Glutamatergic neuron (in vitro differentiated cells): ENCODE data around the gene OR56A4. TPM values are rescaled to one million over a fixed set of nuclear protein-coding genes. Genes with fewer than 3 reads are reported as not detected.

Experiments used
- DNase-seq: peaks from one replicate; pipeline ENCODE4 v3.0.0; 2022
- H3K27ac Mint-ChIP-seq: one replicate; pipeline ENCODE4 v1.8.0; 2020; ENCODE audit warnings: mild to moderate bottlenecking, mixed read lengths, inconsistent platforms; ENCODE audit not compliant: unreplicated experiment
- H3K27me3 Mint-ChIP-seq: one replicate; pipeline ENCODE4 v1.8.0; 2020; ENCODE audit warnings: mild to moderate bottlenecking, moderate library complexity, mixed read lengths, inconsistent platforms; ENCODE audit not compliant: unreplicated experiment
- H3K36me3 Mint-ChIP-seq: one replicate; pipeline ENCODE4 v1.8.0; 2020; ENCODE audit warnings: mild to moderate bottlenecking, mixed read lengths, inconsistent platforms; ENCODE audit not compliant: unreplicated experiment
- H3K4me1 Mint-ChIP-seq: one replicate; pipeline ENCODE4 v1.8.0; 2020; ENCODE audit warnings: mild to moderate bottlenecking, low read depth, mixed read lengths, inconsistent platforms; ENCODE audit not compliant: unreplicated experiment
- H3K4me3 Mint-ChIP-seq: one replicate; pipeline ENCODE4 v1.8.0; 2020; ENCODE audit warnings: mild to moderate bottlenecking, mixed read lengths, inconsistent platforms; ENCODE audit not compliant: unreplicated experiment
- H3K9me3 Mint-ChIP-seq: one replicate; pipeline ENCODE4 v1.8.0; 2020; ENCODE audit warnings: mild to moderate bottlenecking, moderate library complexity, mixed read lengths, inconsistent platforms; ENCODE audit not compliant: unreplicated experiment
- CTCF ChIP-seq: fragments of 200-600 bp; sonication (generic); IDR thresholded peaks from one replicate; pipeline ENCODE4 v1.5.0; 2021; ENCODE audit not compliant: partially characterized antibody, unreplicated experiment
- long read RNA-seq: library from polyadenylated mRNA; unstranded; transcript quantifications from one replicate; pipeline ENCODE4 v2.0.0, GENCODE V29; 2020; ENCODE audit not compliant: unreplicated experiment
- total RNA-seq: library from RNA; stranded (reverse); fragmentation: NEBNext Ultra II Directional; extraction: Animal tissue kit (Norgen Biotek cat#: 25700); gene quantifications from one replicate; pipeline ENCODE4 v1.2.1, GENCODE V29; 2021; ENCODE audit not compliant: unreplicated experiment

OR56A4 gene
- 0.34 TPM for total RNA-seq
- long read RNA-seq, result 0 reads

- Mint-ChIP-seq H3K27me3 (no peaks in the 10 kb centered on the region), H3K4me1 (no peaks in the 10 kb centered on the region), H3K4me3 (no peak within 1 kb of the TSS), H3K27ac (no peak within 1 kb of the TSS), H3K36me3 (no peaks in the 10 kb centered on the region), H3K9me3 (no peaks in the 10 kb centered on the region)
- no peak for TF ChIP-seq CTCF
- DNase-seq, result no peak
These were observed at the start of gene OR56A4 for GRCh38 chr11:6006846-6007245. Gene OR56A4, minus strand, starts transcription at chr11:6006946. Its CDS starts 3,954 bp downstream, at chr11:6002992.

GRCh38 chr11:6055569-6055968 lies 48.8 kb upstream of the OR56A4 start:
- no peak for DNase-seq
- H3K4me1 Mint-ChIP-seq, result peaks cover 3% of the 10 kb centered on the region
- TF ChIP-seq CTCF, result no peak
- no peak overlapping the region for H3K27ac Mint-ChIP-seq
- H3K36me3 Mint-ChIP-seq, result no peaks in the 10 kb centered on the region
- peaks cover 2% of the 10 kb centered on the region for H3K9me3 Mint-ChIP-seq
- no peaks in the 10 kb centered on the region for H3K27me3 Mint-ChIP-seq
- H3K4me3 Mint-ChIP-seq, result no peak overlapping the region

GRCh38 chr11:6052374-6052773 lies 45.6 kb upstream of the OR56A4 start:
- H3K4me3 Mint-ChIP-seq, result no peak overlapping the region
- H3K36me3 Mint-ChIP-seq, result no peaks in the 10 kb centered on the region
- no peak for DNase-seq
- H3K27me3 Mint-ChIP-seq, result no peaks in the 10 kb centered on the region
- TF ChIP-seq CTCF, result no peak
- peak overlapping the region; percentile 56 for H3K27ac Mint-ChIP-seq
- peaks cover 3% of the 10 kb centered on the region for H3K4me1 Mint-ChIP-seq
- H3K9me3 Mint-ChIP-seq, result peaks cover 2% of the 10 kb centered on the region

GRCh38 chr11:6040874-6041273 lies 34.1 kb upstream of the OR56A4 start:
- Mint-ChIP-seq H3K27me3 (no peaks in the 10 kb centered on the region), H3K27ac (no peak overlapping the region), H3K4me1 (no peaks in the 10 kb centered on the region), H3K36me3 (no peaks in the 10 kb centered on the region), H3K4me3 (no peak overlapping the region), H3K9me3 (no peaks in the 10 kb centered on the region)
- no peak for DNase-seq
- TF ChIP-seq CTCF, result no peak

GRCh38 chr11:6030708-6031405 lies 24.1 kb upstream of the OR56A4 start, which contains the start of gene OR56A1:
Gene OR56A1, minus strand, starts transcription at chr11:6030758. Its CDS starts 3,066 bp downstream, at chr11:6027692.
- no peak within 1 kb of the TSS for H3K4me3 Mint-ChIP-seq
- H3K36me3 Mint-ChIP-seq, result no peaks in the 10 kb centered on the region
- no peak for DNase-seq
- H3K27ac Mint-ChIP-seq, result no peak within 1 kb of the TSS
- no peaks in the 10 kb centered on the region for H3K9me3 Mint-ChIP-seq
- peaks cover 2% of the 10 kb centered on the region for H3K27me3 Mint-ChIP-seq
- no peaks in the 10 kb centered on the region for H3K4me1 Mint-ChIP-seq
- TF ChIP-seq CTCF, result no peak
